HT-29 (cell line): Measurements from ENCODE around the gene CFAP90. TPM values are rescaled to one million over a fixed set of nuclear protein-coding genes. Genes with fewer than 3 reads are reported as not detected.

Source experiments
- DNase-seq: peaks from one replicate; pipeline ENCODE4 v3.0.0-alpha.2; 2015; ENCODE audit warnings: low spot score
- total RNA-seq: library from RNA; depleted of rRNA; stranded (reverse); fragments of >200 nt; shearing (Covaris generic); gene quantifications from 2 replicates; pipeline ENCODE4 v1.2.3, GENCODE V29; 2014

The CFAP90 gene
- total RNA-seq, 1 experiment from 2014 or later: not detected

DNA sequence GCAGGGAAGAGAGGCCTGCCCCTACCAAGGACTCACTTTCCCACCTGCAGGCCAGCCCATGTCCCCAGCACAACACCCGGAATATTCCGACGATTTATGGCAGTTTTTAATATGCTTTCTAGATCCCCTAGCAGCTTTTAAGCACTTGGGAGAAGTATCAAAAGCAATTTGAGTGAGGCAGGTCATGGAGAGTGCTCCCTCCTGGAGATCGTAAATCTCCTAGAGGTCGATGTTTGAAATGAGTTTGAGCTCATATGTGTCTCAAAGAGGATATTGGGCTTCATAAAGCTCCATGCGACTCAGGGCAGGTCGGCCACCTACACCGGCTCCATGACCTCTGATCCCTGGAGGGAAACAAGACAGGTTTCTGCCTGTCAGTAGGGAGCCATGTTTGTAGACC lies 27.3 kb downstream of the CFAP90 start:
- DNase-seq: no peak

DNA sequence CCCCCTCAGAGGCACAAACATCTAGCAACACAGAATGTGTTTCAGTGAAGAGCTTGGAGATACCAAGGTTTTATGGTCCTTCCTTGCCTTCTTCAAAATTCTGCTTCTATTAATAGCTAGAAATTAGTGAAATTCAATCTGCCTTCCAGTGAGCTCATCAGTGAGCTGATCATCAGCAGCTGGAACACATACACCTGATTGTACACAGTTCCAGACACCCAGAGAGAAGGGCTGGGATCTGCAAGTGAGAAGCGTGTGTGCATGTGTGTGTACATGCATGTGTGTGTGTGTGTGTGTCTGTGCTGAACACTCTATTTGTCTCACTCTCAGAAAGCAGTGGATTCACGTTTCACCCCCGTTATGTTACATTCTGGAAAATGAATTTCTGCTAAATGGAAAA lies 28.5 kb downstream of the CFAP90 start:
- DNase-seq: no peak

DNA sequence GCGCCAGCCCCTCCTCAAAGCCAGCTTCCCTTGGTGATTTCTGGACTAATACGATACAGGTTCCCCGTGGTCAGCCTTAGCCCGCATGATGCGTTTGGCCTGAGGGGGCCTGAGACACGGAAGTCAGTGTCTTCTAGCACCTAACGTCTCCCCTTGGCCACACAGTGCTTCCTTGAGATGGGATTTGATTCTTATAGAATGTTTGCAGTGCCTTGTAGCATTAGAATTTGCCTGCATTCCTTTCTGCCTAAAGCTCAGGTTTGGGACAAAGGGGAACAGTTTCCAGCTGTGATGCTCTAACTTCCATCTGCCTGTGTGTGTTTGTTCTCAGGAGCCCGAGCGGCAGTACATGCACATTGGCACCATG lies 34.4 kb downstream of the CFAP90 start:
- no peak for DNase-seq

DNA sequence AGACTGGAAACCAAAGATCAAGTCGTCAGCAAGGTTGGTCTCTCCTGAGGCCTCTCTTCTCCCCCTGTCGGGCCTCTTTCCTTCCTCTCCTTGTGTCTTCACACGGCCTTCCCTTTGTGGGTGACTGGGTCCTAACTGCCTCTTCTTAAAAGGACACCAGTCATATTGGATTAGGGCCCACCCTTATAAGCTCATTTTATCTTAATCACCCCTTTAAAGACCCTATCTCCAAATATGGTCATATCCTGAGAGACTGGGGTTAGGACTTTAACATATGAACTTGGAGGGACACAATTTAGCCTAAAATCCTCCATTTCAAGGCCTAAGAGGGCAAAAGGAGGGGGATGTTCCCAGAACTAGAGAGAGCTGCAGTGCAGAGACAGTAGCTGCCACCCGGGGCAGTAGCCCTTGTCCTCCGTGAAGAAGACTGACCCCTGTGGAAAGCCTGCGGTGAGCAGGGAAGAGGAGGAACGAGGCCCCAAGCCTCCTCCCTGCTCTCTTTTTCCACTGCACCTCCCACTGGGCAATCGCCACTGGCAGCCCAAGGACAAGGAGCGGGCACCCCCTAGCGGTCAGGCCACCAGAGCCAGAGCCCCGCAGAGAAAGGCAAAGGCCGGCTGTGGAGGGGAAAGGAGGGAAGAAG lies 34.9 kb downstream of the CFAP90 start:
- peak; percentile 85 for DNase-seq

DNA sequence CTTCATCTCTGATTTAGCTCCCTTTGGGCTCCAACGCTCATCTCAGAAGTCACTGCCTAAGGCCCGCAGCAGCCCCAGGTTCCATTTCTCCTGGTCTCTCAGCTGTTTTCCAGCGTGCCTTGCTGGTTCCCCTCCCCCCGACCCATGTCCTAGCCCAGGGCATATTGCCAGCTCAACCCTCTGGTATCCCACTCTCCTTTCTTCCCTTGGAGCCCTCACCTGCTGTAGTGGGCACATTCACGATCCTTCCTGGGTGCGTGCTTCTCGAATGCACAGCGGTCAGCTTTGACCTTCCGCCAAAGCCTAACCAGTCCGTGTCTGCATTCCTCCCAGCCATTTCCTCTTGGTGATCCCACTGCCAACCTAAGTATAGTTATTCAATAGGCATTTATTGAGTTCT lies 36.1 kb downstream of the CFAP90 start:
- DNase-seq: no peak

DNA sequence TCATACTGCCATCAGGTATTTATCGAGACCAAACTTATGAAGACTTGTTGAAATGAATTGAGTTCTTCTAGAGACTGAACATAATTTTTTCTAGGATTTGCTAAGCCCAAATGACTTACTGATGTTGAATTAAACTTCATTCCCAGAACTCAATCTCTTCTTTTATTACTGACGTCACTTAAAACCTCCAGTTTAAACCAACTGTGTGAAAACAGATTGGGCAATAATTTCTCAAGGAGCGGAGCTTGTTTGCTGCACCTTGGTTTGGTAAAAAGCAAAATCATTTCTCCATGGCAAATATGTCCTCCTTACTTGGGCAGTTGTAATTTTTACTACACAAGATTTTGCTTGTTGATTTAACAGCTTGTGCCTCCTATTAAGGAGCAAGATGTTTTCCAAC lies 37.4 kb downstream of the CFAP90 start:
- DNase-seq: no peak

DNA sequence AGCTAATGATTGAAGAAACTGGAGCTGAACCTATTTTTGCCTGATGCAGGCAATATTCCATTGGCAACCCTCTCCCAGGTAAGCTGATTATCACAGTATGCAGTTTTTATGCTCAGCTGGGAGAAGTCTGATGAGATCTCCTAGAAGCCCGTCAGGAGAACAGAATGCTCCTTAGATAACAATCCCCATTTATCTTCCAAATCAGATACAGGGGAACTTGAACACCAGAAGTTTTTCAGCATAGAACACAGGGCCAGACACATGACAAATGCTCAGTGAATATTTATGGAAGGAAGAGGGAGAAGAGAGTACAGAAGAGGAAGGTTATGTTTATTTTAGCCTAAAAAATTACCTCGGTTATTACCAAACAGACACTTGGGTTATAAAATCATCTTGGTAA lies 37.9 kb downstream of the CFAP90 start:
- DNase-seq: no peak

DNA sequence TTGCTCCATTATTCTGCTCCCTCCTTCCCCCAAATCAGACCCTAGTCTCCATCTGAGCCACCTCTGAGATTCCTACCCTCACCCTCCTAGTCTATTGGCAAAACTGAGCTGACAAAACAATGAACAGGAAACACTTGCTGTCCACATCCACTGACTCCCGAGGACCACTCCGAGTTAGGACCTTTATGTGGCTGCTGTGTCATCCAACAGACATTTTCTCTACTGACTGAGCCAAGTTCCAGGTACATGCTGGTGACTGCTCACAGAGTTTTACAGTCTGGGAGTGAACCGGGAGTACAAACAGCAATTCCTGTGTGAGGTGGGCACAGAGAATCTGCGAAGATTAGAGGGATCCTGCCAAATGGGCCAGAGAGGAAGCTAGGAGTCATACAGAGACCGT lies 39.2 kb downstream of the CFAP90 start:
- no peak for DNase-seq

DNA sequence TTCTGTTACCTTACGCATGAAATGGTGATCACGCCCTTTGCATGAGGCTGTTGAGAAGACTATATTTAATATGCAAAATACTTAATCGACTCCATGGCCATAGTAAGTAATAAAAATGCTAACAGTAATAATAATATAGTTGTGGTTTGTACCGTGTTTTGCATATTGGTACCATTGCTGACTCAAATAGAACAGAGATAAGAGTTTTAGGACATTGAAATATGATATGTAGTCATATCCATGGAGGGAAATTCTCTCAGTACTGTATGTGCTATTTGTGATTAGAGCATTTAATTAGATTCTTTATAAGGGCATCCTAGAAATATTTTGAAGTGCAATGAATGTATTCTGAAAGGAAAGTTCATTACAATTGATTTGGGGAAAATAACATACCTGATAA lies 41.9 kb downstream of the CFAP90 start:
- DNase-seq: no peak

DNA sequence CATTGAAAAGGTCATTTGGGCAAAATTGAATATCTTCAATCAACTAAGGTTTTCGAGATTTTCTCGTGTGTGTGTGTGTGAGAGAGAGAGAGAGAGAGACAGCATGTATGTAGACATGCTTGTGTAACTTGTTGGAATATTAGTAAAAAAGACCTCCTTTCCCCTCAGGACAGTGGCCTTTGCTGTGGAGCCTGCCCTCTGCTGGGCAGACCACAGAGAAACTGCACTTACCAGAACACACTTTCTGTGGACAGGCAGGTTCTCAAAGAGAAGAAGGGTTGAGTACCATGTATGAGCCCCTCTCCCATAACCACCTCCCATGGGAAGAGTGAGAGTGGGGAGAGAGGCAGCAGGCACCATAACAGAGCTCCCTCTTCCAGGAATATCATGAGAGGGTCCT lies 45.6 kb downstream of the CFAP90 start:
- DNase-seq: peak; percentile 26

DNA sequence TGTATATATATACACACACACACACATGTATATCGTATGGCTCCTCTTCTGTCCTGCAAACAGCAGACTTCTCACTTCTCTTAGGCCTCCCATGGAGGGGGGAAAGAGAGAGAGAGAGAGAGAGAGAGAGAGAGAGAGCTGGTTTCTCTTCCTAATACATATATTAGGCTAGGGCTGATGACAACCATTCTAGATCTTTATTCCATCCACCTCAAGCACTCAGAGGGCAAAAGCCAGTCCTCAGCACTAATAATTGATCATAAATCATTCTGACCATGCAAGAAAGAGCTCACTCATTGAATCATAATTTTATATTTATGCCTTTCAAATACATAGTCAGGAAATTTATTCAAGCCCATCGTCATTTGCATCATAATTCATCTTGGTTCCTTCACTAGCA lies 47.0 kb downstream of the CFAP90 start:
- no peak for DNase-seq

DNA sequence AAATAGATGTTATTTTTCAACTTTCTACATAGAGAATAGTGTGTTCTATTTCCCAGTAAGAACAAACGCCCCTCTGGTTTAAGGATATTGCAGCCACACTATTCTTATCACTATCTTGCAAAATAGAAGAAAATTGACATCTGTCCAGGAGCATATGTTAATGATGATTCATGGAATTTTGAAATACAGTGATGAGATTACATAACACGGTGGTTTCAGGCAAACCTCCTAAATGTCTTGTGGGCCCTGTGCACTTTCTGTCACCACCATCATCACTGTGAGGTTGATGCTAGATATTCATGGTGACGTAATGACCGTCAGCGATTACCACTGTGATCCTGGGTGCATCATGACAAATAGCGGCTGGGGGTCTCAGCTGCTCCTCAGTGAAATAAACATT lies 48.1 kb downstream of the CFAP90 start:
- DNase-seq: no peak

DNA sequence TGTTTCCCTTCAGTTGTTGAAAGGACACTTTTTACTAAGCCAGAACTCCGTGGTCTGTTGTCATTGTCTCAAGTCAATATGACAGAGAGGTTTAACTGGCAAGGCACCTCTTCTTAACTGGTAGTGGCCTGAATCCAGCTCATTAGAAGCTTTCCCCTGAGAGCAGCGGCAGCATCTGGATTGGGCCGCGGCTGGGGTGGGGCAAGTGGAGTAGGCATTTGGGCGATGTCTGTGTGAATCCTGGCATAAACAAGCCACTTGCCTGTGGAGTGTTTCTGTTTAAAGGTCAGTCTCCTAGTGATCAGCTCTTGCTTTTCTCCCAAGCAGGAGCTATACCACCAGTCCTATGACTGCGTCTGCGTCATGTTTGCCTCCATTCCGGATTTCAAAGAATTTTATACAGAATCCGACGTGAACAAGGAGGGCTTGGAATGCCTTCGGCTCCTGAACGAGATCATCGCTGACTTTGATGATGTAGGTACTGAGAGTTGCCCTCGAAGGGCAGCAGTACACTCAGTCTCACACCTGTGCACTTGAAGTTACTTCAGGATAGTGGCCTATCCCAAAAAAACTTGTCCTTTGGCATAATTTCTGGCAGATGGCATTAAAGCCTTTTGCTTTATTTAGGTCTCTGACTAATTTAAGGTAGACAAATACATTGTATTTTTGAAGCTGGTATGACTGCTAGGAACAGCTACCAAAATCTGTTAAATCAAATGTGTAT lies 48.9 kb downstream of the CFAP90 start:
- DNase-seq: no peak

DNA sequence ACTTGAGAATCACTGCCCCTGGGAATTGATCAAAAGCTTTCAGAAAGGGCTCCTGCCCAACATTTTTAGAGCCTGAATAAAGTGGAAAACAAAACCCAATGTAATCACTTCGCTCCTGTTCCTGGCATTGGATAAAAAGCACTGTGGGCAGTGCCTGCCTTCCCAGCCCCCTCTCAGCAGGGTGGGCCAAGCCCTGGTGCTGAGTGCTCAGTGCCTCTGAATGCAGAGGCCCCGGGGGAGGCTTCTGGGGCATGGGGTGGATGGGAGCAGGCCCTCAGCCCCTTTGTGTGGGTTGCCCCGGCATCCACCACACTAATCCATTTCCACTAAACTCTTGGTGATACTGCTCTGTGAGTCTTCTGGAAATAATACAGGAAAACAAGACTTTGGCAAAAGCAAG lies 55.6 kb downstream of the CFAP90 start:
- DNase-seq: no peak

DNA sequence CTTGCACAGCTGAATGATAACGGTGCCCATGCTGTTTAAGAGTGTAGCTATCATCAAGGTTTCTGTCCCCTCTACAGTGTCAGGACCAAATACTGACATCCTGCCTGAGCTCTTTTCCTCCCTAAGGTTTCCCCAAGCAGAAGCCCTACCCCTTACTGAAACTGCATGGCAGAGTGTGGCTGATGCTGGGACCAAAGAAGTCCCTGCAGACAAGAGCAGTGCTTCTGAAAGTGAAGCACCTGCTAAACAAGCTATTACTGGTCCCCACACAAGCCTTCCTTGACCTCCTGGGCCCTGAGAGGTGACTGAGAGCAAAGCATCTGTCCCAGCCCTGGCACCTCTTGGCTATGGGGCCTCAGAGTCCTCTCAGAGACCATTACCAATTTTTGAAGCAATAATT lies 56.1 kb downstream of the CFAP90 start:
- no peak for DNase-seq

DNA sequence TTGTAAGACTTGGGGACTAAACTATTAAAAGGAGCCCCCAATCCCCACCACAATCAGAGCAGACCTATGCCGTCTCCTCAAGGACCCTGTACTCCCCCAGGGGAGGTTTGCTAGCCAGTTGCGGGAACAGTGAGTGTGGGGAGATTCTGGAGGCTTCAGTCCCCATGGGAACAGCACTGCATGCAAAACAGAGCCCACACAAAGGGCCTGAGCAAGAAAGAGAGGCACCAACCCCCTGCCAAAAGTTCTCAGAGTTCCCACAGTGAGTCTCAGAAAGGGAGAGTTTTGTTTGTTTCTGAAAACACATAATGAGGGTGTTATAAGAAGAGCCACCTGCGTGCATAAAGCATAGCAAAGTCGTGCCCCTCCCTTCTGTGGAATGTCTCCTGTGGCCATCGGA lies 56.6 kb downstream of the CFAP90 start:
- DNase-seq: no peak

DNA sequence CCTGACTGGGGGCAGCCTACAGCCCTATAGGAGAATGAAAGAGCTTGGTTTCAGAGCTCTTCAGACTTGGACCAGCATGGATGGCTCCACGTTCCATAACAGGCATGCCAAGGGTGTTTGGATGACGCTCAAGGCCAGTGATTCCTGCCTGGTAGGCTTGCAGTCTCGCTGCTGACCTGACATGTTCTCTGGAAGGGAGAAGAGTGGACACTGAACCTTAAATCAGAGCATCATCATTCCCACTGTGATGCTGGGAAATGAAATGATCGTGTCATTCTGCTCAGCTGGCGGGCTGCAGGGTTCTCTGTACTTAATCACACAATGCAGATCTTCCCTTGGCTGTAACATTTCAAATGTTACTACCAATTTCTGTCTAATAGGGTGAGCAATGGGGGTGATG lies 57.0 kb downstream of the CFAP90 start:
- DNase-seq: no peak

DNA sequence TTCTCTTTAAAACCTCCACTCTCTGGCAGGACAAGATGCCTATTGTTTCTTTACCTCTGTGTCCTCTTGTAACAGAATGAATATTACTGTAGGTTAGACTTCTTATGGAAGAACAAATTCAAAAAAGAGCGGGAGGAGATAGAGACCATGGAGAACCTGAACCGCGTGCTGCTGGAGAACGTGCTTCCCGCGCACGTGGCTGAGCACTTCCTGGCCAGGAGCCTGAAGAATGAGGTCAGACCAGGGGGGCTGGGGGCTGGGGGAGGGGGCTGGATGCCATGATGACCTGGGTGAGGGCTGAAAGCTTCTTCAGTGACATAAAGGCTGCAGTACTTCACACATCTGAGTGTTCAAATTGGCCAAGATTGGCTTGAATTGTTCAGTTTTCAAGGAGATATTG lies 61.4 kb downstream of the CFAP90 start:
- DNase-seq: no peak

DNA sequence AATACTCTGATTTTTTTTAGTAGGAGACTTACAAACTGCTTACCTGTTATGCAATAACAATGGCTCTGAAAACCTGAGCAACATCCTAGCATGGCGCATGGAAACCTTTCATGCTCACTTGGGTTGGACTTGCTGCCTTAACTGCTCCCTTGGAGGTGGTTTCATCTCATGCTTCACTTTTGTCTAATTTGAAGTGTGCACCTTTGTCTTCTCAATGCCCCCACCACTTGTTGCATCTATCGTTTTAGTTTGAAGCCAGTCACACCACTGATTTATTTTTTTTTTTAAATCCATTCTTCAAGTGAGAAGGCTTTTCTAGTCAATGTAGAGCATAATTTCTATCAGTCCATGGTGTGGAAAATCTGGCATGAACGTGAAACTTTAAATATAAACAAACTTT lies 63.2 kb downstream of the CFAP90 start:
- DNase-seq: no peak

DNA sequence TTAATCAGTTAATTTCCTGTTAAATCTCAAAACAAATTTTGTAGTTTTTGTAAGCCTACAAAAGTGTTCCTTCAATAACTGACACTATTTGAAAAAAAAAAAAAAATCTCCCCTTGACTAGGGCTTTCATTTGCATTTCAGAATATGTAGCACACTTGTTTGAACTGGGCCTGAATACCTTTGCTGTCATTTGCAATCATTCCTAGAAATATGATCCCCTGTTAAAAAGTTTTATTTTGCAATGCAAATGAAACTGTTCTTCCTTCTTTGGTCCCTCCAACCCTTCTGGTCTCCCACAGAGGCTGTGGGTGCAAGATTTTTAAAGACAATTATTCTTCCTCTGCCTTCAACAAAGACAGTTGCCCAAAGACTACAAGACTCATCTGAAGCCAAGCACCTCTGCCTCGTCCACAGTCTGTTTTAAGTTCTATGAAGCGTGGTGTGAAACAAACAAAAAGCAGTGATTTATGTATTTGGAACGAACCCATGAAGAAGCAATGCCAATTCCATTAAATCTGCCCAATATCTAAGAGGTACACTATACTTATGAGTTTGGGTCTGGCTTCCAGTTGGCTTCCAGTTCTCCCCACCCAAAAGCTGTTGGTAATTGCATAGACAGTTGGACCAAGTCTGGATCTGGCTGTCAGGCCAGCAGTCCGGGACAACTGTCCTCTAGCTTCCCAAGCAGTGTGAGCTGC lies 66.1 kb downstream of the CFAP90 start:
- DNase-seq: no peak

DNA sequence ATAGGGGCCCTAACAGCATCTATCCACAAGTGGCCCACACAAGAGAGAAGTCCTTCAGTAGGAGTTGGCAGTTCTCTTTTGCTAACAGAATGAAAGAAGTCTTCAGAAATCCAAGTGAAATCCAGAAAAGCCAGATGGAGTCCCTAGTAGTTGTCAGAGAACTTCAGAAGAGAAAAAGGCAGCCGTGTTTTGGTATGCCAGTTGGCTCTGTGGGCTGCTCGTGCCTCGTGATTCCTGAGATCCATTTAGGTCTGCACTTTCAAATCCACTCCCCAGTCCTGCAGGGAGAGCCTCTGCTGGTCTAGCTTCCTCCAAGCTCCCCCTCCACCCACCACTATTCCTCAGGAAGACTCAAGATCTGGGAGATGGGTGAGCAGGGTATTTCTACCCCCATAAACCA lies 69.0 kb downstream of the CFAP90 start:
- no peak for DNase-seq
